HepG2 (cell line): ENCODE results near the gene EIF5A. TPM values are rescaled to one million over a fixed set of nuclear protein-coding genes. Genes with fewer than 3 reads are reported as not detected.

Source experiments
- ATAC-seq: fragments of 200-7000 bp; cut with Tn5 transposase; 3 replicates; pipeline ENCODE4 v1.9.1; 2020; ENCODE audit warnings: mild to moderate bottlenecking, moderate library complexity
- BruUV-seq: library from RNA; stranded (reverse); fragments of 400-500 nt; replicated peaks from 2 replicates; lab custom pipeline; 2021; lab: Mats Ljungman, UMichigan
- CTCF ChIA-PET: fragments of 300-600 bp; formaldehyde crosslinking; extraction: SDS; loops from one replicate; lab custom pipeline; 2021; ENCODE audit warnings: low total read pairs, inconsistent platforms, low intra/inter-chr PET ratio; lab: Yijun Ruan, JAX
- POLR2A ChIA-PET: fragments of 350-600 bp; sonication (Branson Sonifier 250); formaldehyde crosslinking; loops from one replicate; lab custom pipeline; 2020; ENCODE audit warnings: antibody characterized with exemption, inconsistent platforms; lab: Yijun Ruan, JAX
- DNase-seq: peaks from one replicate; pipeline ENCODE4 v3.0.0-alpha.2; 2015; ENCODE audit warnings: low spot score
- FAIRE-seq: peaks from 3 replicates; lab custom pipeline; 2011; peaks lifted over from hg19 to GRCh38; lab: Jason Lieb, UNC
- H2AFZ ChIP-seq: one replicate; pipeline ENCODE4 v1.6.1; 2011; ENCODE audit warnings: low read length, inconsistent platforms
- H3K27ac ChIP-seq: fragments of 300-600 bp; 3 replicates; pipeline ENCODE4 v1.8.0; 2011; ENCODE audit warnings: mixed run types, mild to moderate bottlenecking, mixed read lengths, low read length, inconsistent platforms; ENCODE audit not compliant: insufficient read depth; ENCODE audit errors: extremely low read length
- H3K27me3 ChIP-seq, 2 experiments: fragments of 200-600 bp in 1 of 2; 2 replicates in 1 of 2; 3 replicates in 1 of 2; pipeline versions ENCODE4 v1.6.0 to v1.8.0; 2011; ENCODE audit warnings: low read length in 2 of 2, mild to moderate bottlenecking in 2 of 2, moderate library complexity in 2 of 2, inconsistent platforms in 1 of 2; ENCODE audit not compliant: insufficient read depth in 2 of 2, control insufficient read depth in 1 of 2
- H3K36me3 ChIP-seq, 2 experiments: fragments of 200-600 bp in 1 of 2; replicated peaks in 1 of 2; 2 replicates in 1 of 2; 3 replicates in 1 of 2; pipeline versions ENCODE4 v1.5.1 to v1.8.0; 2011; ENCODE audit warnings: low read length in 2 of 2, inconsistent platforms in 1 of 2; ENCODE audit not compliant: insufficient read depth in 2 of 2, control insufficient read depth in 1 of 2
- H3K4me1 ChIP-seq: 2 replicates; pipeline ENCODE4 v1.5.1; 2012; ENCODE audit warnings: low read length, inconsistent platforms; ENCODE audit not compliant: insufficient read depth
- H3K4me2 ChIP-seq: 2 replicates; pipeline ENCODE4 v1.6.0; 2011; ENCODE audit warnings: low read depth, low read length, inconsistent platforms
- H3K4me3 ChIP-seq, 3 experiments: fragments of 200-600 bp in 1 of 3; sonication (generic), shearing (Covaris generic) in 1 of 3; replicated peaks in 1 of 3; 2 replicates each; pipeline ENCODE4 v1.5.1; 2011 to 2016; ENCODE audit warnings: low read length in 3 of 3, inconsistent platforms in 2 of 3, low read depth in 2 of 3, mild to moderate bottlenecking in 2 of 3, control low read depth in 1 of 3, mixed read lengths in 1 of 3; ENCODE audit not compliant: insufficient read depth in 1 of 3
- H3K79me2 ChIP-seq: one replicate; pipeline ENCODE4 v1.6.1; 2011; ENCODE audit warnings: low read length, inconsistent platforms; ENCODE audit not compliant: insufficient read depth
- H3K9ac ChIP-seq: 2 replicates; pipeline ENCODE4 v1.6.0; 2011; ENCODE audit warnings: mild to moderate bottlenecking, low read depth, low read length, inconsistent platforms; ENCODE audit not compliant: insufficient read depth
- H3K9me3 ChIP-seq: 2 replicates; pipeline ENCODE4 v1.5.1; 2012; ENCODE audit warnings: mild to moderate bottlenecking, low read length
- H4K20me1 ChIP-seq: 2 replicates; pipeline ENCODE4 v1.6.0; 2011; ENCODE audit warnings: inconsistent platforms, mild to moderate bottlenecking, low read length, moderate library complexity; ENCODE audit not compliant: insufficient read depth
- DMTF1 ChIP-seq: sonication (generic); formaldehyde crosslinking; IDR thresholded peaks from 2 replicates; pipeline ENCODE4 v1.4.0; 2020; ENCODE audit warnings: mild to moderate bottlenecking, missing genetic modification reagents
- MEF2D ChIP-seq: sonication (generic); formaldehyde crosslinking; IDR thresholded peaks from 2 replicates; pipeline ENCODE4 v1.5.1; 2020; ENCODE audit warnings: mild to moderate bottlenecking, missing genetic modification reagents
- NPAS2 ChIP-seq: sonication (generic); formaldehyde crosslinking; IDR thresholded peaks from 2 replicates; pipeline ENCODE4 v1.8.0; 2022; ENCODE audit warnings: mild to moderate bottlenecking, missing genetic modification reagents, borderline replicate concordance
- PLRG1 ChIP-seq: fragments of 450-650 bp; conservative IDR thresholded peaks from 2 replicates; pipeline ENCODE4 v1.6.1; 2016
- ZBTB38 ChIP-seq: sonication (generic); formaldehyde crosslinking; IDR thresholded peaks from 2 replicates; pipeline ENCODE4 v1.5.1; 2020; ENCODE audit warnings: mild to moderate bottlenecking, missing genetic modification reagents
- ZFY ChIP-seq: sonication (generic); formaldehyde crosslinking; IDR thresholded peaks from 2 replicates; pipeline ENCODE4 v1.4.0; 2020; ENCODE audit warnings: missing genetic modification reagents
- ZNF282 ChIP-seq: fragments of 450-650 bp; IDR thresholded peaks from 2 replicates; pipeline ENCODE4 v1.6.1; 2018; ENCODE audit not compliant: partially characterized antibody
- ZNF343 ChIP-seq: sonication (generic); formaldehyde crosslinking; IDR thresholded peaks from 2 replicates; pipeline ENCODE4 v1.4.0; 2020; ENCODE audit warnings: mild to moderate bottlenecking, missing genetic modification reagents
- ZNF543 ChIP-seq: sonication (generic); formaldehyde crosslinking; IDR thresholded peaks from 2 replicates; pipeline ENCODE4 v1.4.0; 2020; ENCODE audit warnings: mild to moderate bottlenecking, missing genetic modification reagents
- WGBS: methylation state at CpG from one replicate; pipeline ENCODE4 v1.1.6; 2017; ENCODE audit warnings: low lambda C conversion rate; 5-methylcytosine and 5-hydroxymethylcytosine counted together
- in situ Hi-C: cut with HindIII; loops from 2 replicates; pipeline ENCODE4 v1.10.0; 2017; ENCODE audit warnings: low pct_unique_long_range_greater_than_20kb; ENCODE audit not compliant: extremely low pct_ligation_motif_present
- intact Hi-C: fragments of 100-400 bp; cut with micrococcal nuclease; formaldehyde crosslinking; loops from one replicate; pipeline ENCODE4 v1.10.0; 2022; ENCODE audit not compliant: unreplicated experiment
- polyA plus RNA-seq, 8 experiments: library from polyadenylated mRNA; depleted of rRNA in 3 of 8; stranded (reverse) in 7 of 8; unstranded in 1 of 8; fragments of >200 nt; fragmentation: Illumina TruSeq in 4 of 8; extraction: Trizol in 4 of 8; gene quantifications; 2 replicates each; pipeline versions ENCODE4 v1.2.1 to v1.2.3, GENCODE V29; 2011 to 2016; ENCODE audit warnings: low read depth in 4 of 8, missing spikeins in 1 of 8, mixed read lengths in 1 of 8; ENCODE audit not compliant: insufficient read depth in 1 of 8
- total RNA-seq, 5 experiments: library from RNA; depleted of rRNA; stranded (reverse); fragments of >200 nt; fragmentation: Illumina TruSeq; extraction: Trizol; gene quantifications; 2 replicates each; pipeline ENCODE4 v1.2.3, GENCODE V29; 2016; ENCODE audit warnings: low read depth in 1 of 5
- TF ChIP-seq, protein P1 (sequence below): IDR thresholded peaks from 2 replicates; pipeline ENCODE4 v1.6.1; 2016; ENCODE audit warnings: missing genetic modification reagents, missing compliant biosample characterization
- TF ChIP-seq, protein P2 (sequence below): sonication (generic); formaldehyde crosslinking; IDR thresholded peaks from 2 replicates; pipeline ENCODE4 v1.8.0; 2022; ENCODE audit warnings: missing genetic modification reagents, mild to moderate bottlenecking, inconsistent platforms, borderline replicate concordance

Gene EIF5A
- total and polyA plus RNA-seq, 2 of the 13 experiments (the other 11 are each of a cell fraction or from before 2014, with no cell fraction given) = 319 to 337 TPM

- Histone ChIP-seq H3K27ac (no peak overlapping the region), H3K36me3 (peaks cover 26 to 71% of the 10 kb centered on the region in 2 experiments), H3K4me1 (peaks cover 7% of the 10 kb centered on the region), H3K4me3 (no peak overlapping the region), H2AFZ (no peak overlapping the region), H3K4me2 (no peak overlapping the region), H3K9ac (no peak overlapping the region), H4K20me1 (no peaks in the 10 kb centered on the region), H3K27me3 (no peaks in the 10 kb centered on the region), H3K79me2 (peaks cover under 1% of the 10 kb centered on the region), H3K9me3 (no peaks in the 10 kb centered on the region)
- in situ Hi-C loops (no loop called here), intact Hi-C loops (no loop called here)
- TF ChIP-seq ZFY (CRISPR knock-in tag) = no peak
- no TSS peak for BruUV-seq
- WGBS = 100% methylated on average over 7 of the region's 22 CpGs
- ChIA-PET POLR2A (no interaction called here), CTCF (interaction anchor here (3.8 kb wide), 1 partner anchor 24 kb away, joined by 41 read pairs; no protein-coding TSS in a partner anchor)
- FAIRE-seq (no peak), DNase-seq (no peak), ATAC-seq (no peak)
Measured at GRCh38 chr17:7322520-7323194, 15.2 kb downstream of the EIF5A start.

DNA sequence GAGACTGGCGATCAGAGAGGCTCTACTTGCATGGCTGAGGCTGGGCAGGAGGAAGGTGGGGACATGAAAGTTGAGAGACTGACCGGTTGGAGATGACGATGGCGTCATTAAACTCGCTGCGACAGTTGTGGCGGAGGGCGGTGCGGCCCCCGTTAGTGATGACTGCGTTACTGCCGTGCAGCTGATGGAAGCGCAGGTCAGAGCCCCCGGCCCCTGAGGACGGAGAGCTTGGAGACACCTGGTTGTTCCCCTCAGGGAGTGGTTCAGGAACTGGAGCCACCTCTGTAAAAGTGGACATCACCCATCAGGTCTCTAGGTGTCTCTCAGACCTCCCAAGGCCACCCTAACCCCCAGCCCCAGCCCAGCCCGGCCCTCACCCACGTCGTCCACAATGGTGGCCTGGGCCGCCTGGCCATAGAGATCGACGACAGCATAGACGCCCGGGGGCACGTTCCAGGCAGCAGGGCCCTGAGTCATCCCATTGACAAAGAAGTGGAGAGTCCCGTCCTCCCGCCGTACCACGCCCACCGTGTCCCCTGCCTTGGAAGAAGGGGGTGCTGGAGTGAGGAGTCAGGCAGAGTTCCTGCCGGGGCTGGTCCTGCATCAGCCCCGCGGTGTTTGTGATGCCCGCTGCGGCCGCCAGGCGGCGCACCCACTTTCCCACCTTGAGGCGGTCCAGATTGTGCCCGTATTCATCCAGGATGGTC is 16.5 kb downstream of the EIF5A start:
- Histone ChIP-seq H3K27me3 (no peaks in the 10 kb centered on the region; a peak in 1 of 5 replicates), H3K4me3 (no peak overlapping the region), H3K4me2 (no peak overlapping the region), H3K9me3 (no peaks in the 10 kb centered on the region), H2AFZ (no peak overlapping the region), H4K20me1 (no peaks in the 10 kb centered on the region), H3K9ac (no peak overlapping the region), H3K27ac (no peak overlapping the region), H3K79me2 (peaks cover 12% of the 10 kb centered on the region), H3K4me1 (peaks cover 16% of the 10 kb centered on the region), H3K36me3 (peaks cover 24 to 59% of the 10 kb centered on the region in 2 experiments)
- FAIRE-seq (peak; percentile 26), DNase-seq (no peak), ATAC-seq (peak; percentile 66)
- CTCF ChIA-PET = interaction anchor here (3.8 kb wide), 1 partner anchor 23 kb away, joined by 41 read pairs; no protein-coding TSS in a partner anchor
- POLR2A ChIA-PET = no interaction called here
- BruUV-seq = no TSS peak
- 90% methylated on average over 16 of the region's 39 CpGs for WGBS
- intact Hi-C loops (loop anchor here (1.0 kb wide), 1 partner anchor 21 kb away; no protein-coding TSS in a partner anchor), in situ Hi-C loops (no loop called here)
- TF ChIP-seq ZNF343 (CRISPR knock-in tag) (no peak), PLRG1 (no peak), ZNF543 (CRISPR knock-in tag) (no peak), ZNF282 (no peak), NPAS2 (CRISPR knock-in tag) (no peak), ZBTB38 (CRISPR knock-in tag) (peak; percentile 89), DMTF1 (CRISPR knock-in tag) (no peak), MEF2D (no peak)
- TF ChIP-seq, protein P1, sequence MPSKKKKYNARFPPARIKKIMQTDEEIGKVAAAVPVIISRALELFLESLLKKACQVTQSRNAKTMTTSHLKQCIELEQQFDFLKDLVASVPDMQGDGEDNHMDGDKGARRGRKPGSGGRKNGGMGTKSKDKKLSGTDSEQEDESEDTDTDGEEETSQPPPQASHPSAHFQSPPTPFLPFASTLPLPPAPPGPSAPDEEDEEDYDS (CRISPR knock-in tag) = no peak
- TF ChIP-seq, protein P2, sequence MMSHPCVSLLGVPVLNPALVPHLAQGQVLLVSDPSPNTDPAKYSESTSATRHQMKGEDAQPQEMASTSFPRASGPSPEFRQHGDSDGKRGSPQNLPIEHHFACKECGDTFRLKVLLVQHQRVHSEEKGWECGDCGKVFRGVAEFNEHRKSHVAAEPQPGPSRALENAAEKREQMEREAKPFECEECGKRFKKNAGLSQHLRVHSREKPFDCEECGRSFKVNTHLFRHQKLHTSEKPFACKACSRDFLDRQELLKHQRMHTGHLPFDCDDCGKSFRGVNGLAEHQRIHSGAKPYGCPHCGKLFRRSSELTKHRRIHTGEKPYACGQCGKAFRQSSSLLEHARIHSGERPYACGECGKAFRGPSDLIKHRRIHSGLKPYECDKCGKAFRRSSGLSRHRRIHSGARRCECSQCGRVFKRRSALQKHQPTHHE = no peak
